HG03025 (cell line): ENCODE results near the gene MYBPC2.
"Not testable (repeated sequence)": the region's sequence is repeated elsewhere in the genome, so short reads cannot be mapped to it uniquely, and the experiment has no call there.

ENCODE experiments used
- ATAC-seq: cut with Tn5 transposase; IDR thresholded peaks from one replicate; pipeline ENCODE4 v1.9.1; 2021; ENCODE audit warnings: mild to moderate bottlenecking, moderate library complexity; ENCODE audit not compliant: unreplicated experiment, low FRiP score

MYBPC2 gene

GRCh38 chr19:50453243-50453642, 20.6 kb downstream of the MYBPC2 start:
- ATAC-seq, result no peak

GRCh38 chr19:50455992-50456391, 23.3 kb downstream of the MYBPC2 start:
- ATAC-seq, result no peak

- no peak for ATAC-seq
Observed at GRCh38 chr19:50457300-50457699, 24.6 kb downstream of the MYBPC2 start.

- no peak for ATAC-seq
Observed at GRCh38 chr19:50458396-50459066, 25.8 kb downstream of the MYBPC2 start.

GRCh38 chr19:50459067-50459456, 26.4 kb downstream of the MYBPC2 start:
- ATAC-seq, result no peak

- no peak for ATAC-seq
Observed at GRCh38 chr19:50459638-50460037, 26.9 kb downstream of the MYBPC2 start.

GRCh38 chr19:50460161-50460765, 27.6 kb downstream of the MYBPC2 start:
- ATAC-seq, result no peak

GRCh38 chr19:50461066-50461875, 28.6 kb downstream of the MYBPC2 start:
- ATAC-seq, result no peak

- ATAC-seq, result no peak
Observed at GRCh38 chr19:50462970-50463369, 30.3 kb downstream of the MYBPC2 start.

- no peak for ATAC-seq
Observed at GRCh38 chr19:50464348-50464747, 31.7 kb downstream of the MYBPC2 start.

- ATAC-seq, result no peak
Observed at GRCh38 chr19:50465000-50465399, 32.3 kb downstream of the MYBPC2 start.

- ATAC-seq, result no peak
Observed at GRCh38 chr19:50465986-50466705, 33.5 kb downstream of the MYBPC2 start.

GRCh38 chr19:50466706-50467039, 34.0 kb downstream of the MYBPC2 start:
- ATAC-seq, result no peak

GRCh38 chr19:50467566-50467965, 34.9 kb downstream of the MYBPC2 start:
- ATAC-seq, result no peak

- no peak for ATAC-seq
Observed at GRCh38 chr19:50468818-50469217, 36.1 kb downstream of the MYBPC2 start.

GRCh38 chr19:50473336-50473735, 40.6 kb downstream of the MYBPC2 start:
- not testable (repeated sequence) for ATAC-seq

- no peak for ATAC-seq
Observed at GRCh38 chr19:50475101-50475568, 42.4 kb downstream of the MYBPC2 start.

GRCh38 chr19:50475736-50476223, 43.1 kb downstream of the MYBPC2 start:
- no peak for ATAC-seq

- peak; percentile 80 for ATAC-seq
Observed at GRCh38 chr19:50476224-50476906, 43.7 kb downstream of the MYBPC2 start, which contains the start of the genes EMC10 and GARIN5A. EMC10 (plus strand) TSS chr19:50476507; CDS start chr19:50476545, 38 bp downstream. GARIN5A (minus strand) TSS chr19:50476848; CDS start chr19:50476388, 460 bp downstream.

- no peak for ATAC-seq
Observed at GRCh38 chr19:50476907-50477238, 44.2 kb downstream of the MYBPC2 start.
